HG03460 (cell line): ENCODE results near the gene RGCC.
"Not testable (repeated sequence)": the region's sequence is repeated elsewhere in the genome, so short reads cannot be mapped to it uniquely, and the experiment has no call there.

Experiments
- ATAC-seq: cut with Tn5 transposase; IDR thresholded peaks from one replicate; pipeline ENCODE4 v1.9.1; 2021; ENCODE audit not compliant: unreplicated experiment

The RGCC gene

GRCh38 chr13:41488124-41488523 is 30.8 kb downstream of the RGCC start:
- ATAC-seq = no peak

GRCh38 chr13:41490371-41491015 is 33.1 kb downstream of the RGCC start:
- no peak for ATAC-seq

- no peak for ATAC-seq
These were observed 34.1 kb downstream of the RGCC start for GRCh38 chr13:41491436-41491835.

- ATAC-seq = peak; percentile 59
These were observed 35.3 kb downstream of the RGCC start for GRCh38 chr13:41492432-41493260.

- no peak for ATAC-seq
These were observed 36.9 kb downstream of the RGCC start for GRCh38 chr13:41494202-41494601.

- ATAC-seq = no peak
These were observed 37.7 kb downstream of the RGCC start for GRCh38 chr13:41495044-41495443.

GRCh38 chr13:41496420-41497234 is 39.3 kb downstream of the RGCC start:
- ATAC-seq = no peak

- ATAC-seq = no peak
These were observed 40.1 kb downstream of the RGCC start for GRCh38 chr13:41497436-41497835.

- ATAC-seq = no peak
These were observed 42.1 kb downstream of the RGCC start for GRCh38 chr13:41499452-41499851.

- ATAC-seq = no peak
These were observed 43.2 kb downstream of the RGCC start for GRCh38 chr13:41500511-41500910.

GRCh38 chr13:41501281-41501680 is 43.9 kb downstream of the RGCC start:
- ATAC-seq = no peak

GRCh38 chr13:41502031-41502430 is 44.7 kb downstream of the RGCC start:
- no peak for ATAC-seq

- peak; percentile 70 for ATAC-seq
These were observed 45.3 kb downstream of the RGCC start for GRCh38 chr13:41502673-41503072.

GRCh38 chr13:41503356-41503755 is 46.0 kb downstream of the RGCC start:
- ATAC-seq = no peak

GRCh38 chr13:41504657-41505056 is 47.3 kb downstream of the RGCC start:
- not testable (repeated sequence) for ATAC-seq

- no peak for ATAC-seq
These were observed 48.0 kb downstream of the RGCC start for GRCh38 chr13:41505209-41505835.

- no peak for ATAC-seq
These were observed 49.0 kb downstream of the RGCC start for GRCh38 chr13:41506312-41506711.

- ATAC-seq = no peak
These were observed 52.6 kb downstream of the RGCC start for GRCh38 chr13:41509971-41510370.

- ATAC-seq = no peak
These were observed 54.5 kb downstream of the RGCC start for GRCh38 chr13:41511827-41512226.

GRCh38 chr13:41512441-41512840 is 55.1 kb downstream of the RGCC start:
- ATAC-seq = no peak

GRCh38 chr13:41513600-41513999 is 56.2 kb downstream of the RGCC start:
- no peak for ATAC-seq
